Left ventricle myocardium inferior (tissue), 1 donor: ENCODE data around the gene USP24. TPM values are rescaled to one million over a fixed set of nuclear protein-coding genes. Genes with fewer than 3 reads are reported as not detected.

Source experiments
- DNase-seq: peaks from one replicate; pipeline ENCODE4 v3.0.0-alpha.2; 2020
- H3K27ac ChIP-seq: fragments of 200-600 bp; replicated peaks from 2 replicates; pipeline ENCODE4 v1.8.0; 2021
- H3K27me3 ChIP-seq: fragments of 200-600 bp; 2 replicates; pipeline ENCODE4 v1.8.0; 2021; ENCODE audit warnings: low read depth
- H3K36me3 ChIP-seq: fragments of 200-600 bp; 2 replicates; pipeline ENCODE4 v1.8.0; 2021
- H3K4me1 ChIP-seq: fragments of 200-600 bp; 2 replicates; pipeline ENCODE4 v1.8.0; 2021
- H3K4me3 ChIP-seq: fragments of 200-600 bp; 2 replicates; pipeline ENCODE4 v1.8.0; 2021; ENCODE audit warnings: mild to moderate bottlenecking, moderate library complexity
- H3K9me3 ChIP-seq: fragments of 200-600 bp; replicated peaks from 2 replicates; pipeline ENCODE4 v1.8.0; 2021
- CTCF ChIP-seq: fragments of 200-600 bp; IDR thresholded peaks from 2 replicates; pipeline ENCODE4 v1.8.0; 2021; ENCODE audit warnings: antibody characterized with exemption, mild to moderate bottlenecking, borderline replicate concordance
- intact Hi-C: fragments of 100-400 bp; cut with micrococcal nuclease; formaldehyde crosslinking; loops from one replicate; pipeline ENCODE4 v1.11.0; 2022
- total RNA-seq: library from RNA; stranded (reverse); fragmentation: NEBNext Ultra II Directional; extraction: Animal tissue kit (Norgen Biotek cat#: 25700); gene quantifications from one replicate; pipeline ENCODE4 v1.2.1, GENCODE V29; 2021
- donor health status: DM: no; HTN: yes; CAD: no; lungs with severe emphysema.

USP24 gene
- total RNA-seq, 1 donor from 2014 or later = 39.5 TPM

- intact Hi-C loops = loop anchor here (5.0 kb wide), 1 partner anchor 137 kb away; no protein-coding TSS in a partner anchor
- Histone ChIP-seq H3K4me1 (peaks cover 5% of the 10 kb centered on the region), H3K9me3 (no peaks in the 10 kb centered on the region), H3K27ac (no peak overlapping the region), H3K4me3 (no peak overlapping the region), H3K27me3 (no peaks in the 10 kb centered on the region), H3K36me3 (peaks cover 91% of the 10 kb centered on the region)
- peak; percentile 90 for TF ChIP-seq CTCF
- DNase-seq = peak; percentile 19
These were observed 74.6 kb downstream of the USP24 start for GRCh38 chr1:55140546-55140983.

GRCh38 chr1:55140137-55140536 lies 75.0 kb downstream of the USP24 start:
- intact Hi-C loops = loop anchor here (5.0 kb wide), 1 partner anchor 137 kb away; no protein-coding TSS in a partner anchor
- H3K27ac ChIP-seq = no peak overlapping the region
- peaks cover 91% of the 10 kb centered on the region for H3K36me3 ChIP-seq

GRCh38 chr1:55138823-55139222 lies 76.3 kb downstream of the USP24 start:
- peaks cover 5% of the 10 kb centered on the region for H3K4me1 ChIP-seq
- intact Hi-C loops = no loop called here
- DNase-seq = no peak
- peaks cover 91% of the 10 kb centered on the region for H3K36me3 ChIP-seq
- H3K27ac ChIP-seq = no peak overlapping the region
- no peaks in the 10 kb centered on the region for H3K27me3 ChIP-seq
- no peak for TF ChIP-seq CTCF
- H3K9me3 ChIP-seq = no peaks in the 10 kb centered on the region
- H3K4me3 ChIP-seq = no peak overlapping the region

More at GRCh38 chr1:55140137-55140536, 75.0 kb downstream of the USP24 start:
- no peak for TF ChIP-seq CTCF
- H3K4me3 ChIP-seq = no peak overlapping the region
- peaks cover 5% of the 10 kb centered on the region for H3K4me1 ChIP-seq
- H3K27me3 ChIP-seq = no peaks in the 10 kb centered on the region
- H3K9me3 ChIP-seq = no peaks in the 10 kb centered on the region
- no peak for DNase-seq

- Histone ChIP-seq H3K27me3 (no peaks in the 10 kb centered on the region), H3K9me3 (no peaks in the 10 kb centered on the region), H3K4me1 (peaks cover 14% of the 10 kb centered on the region), H3K27ac (no peak overlapping the region), H3K36me3 (peaks cover 98% of the 10 kb centered on the region), H3K4me3 (no peak overlapping the region)
- intact Hi-C loops = no loop called here
- no peak for TF ChIP-seq CTCF
- DNase-seq = no peak
These were observed 80.9 kb downstream of the USP24 start for GRCh38 chr1:55134152-55134808.

- Histone ChIP-seq H3K4me1 (peaks cover 20% of the 10 kb centered on the region), H3K4me3 (no peak overlapping the region), H3K27ac (no peak overlapping the region), H3K27me3 (no peaks in the 10 kb centered on the region), H3K9me3 (no peaks in the 10 kb centered on the region), H3K36me3 (peaks cover 94% of the 10 kb centered on the region)
- DNase-seq = no peak
- intact Hi-C loops = no loop called here
- TF ChIP-seq CTCF = no peak
These were observed 83.4 kb downstream of the USP24 start for GRCh38 chr1:55131801-55132200.
